SK-N-SH (cell line): ENCODE data around the gene FAM151A. TPM values are rescaled to one million over a fixed set of nuclear protein-coding genes. Genes with fewer than 3 reads are reported as not detected.

Experiments used
- CTCF ChIA-PET: fragments of 300-600, 350-600 bp; formaldehyde crosslinking; extraction: SDS; loops from one replicate; lab custom pipeline; 2021; lab: Yijun Ruan, JAX
- POLR2A ChIA-PET: fragments of 350-600 bp; sonication (Branson Sonifier 250); formaldehyde crosslinking; extraction: SDS; loops from one replicate; lab custom pipeline; 2020; ENCODE audit warnings: antibody characterized with exemption, inconsistent platforms; lab: Yijun Ruan, JAX
- DNase-seq: peaks from one replicate; pipeline ENCODE4 v3.0.0; 2012
- H2AFZ ChIP-seq: fragments of 200-600 bp; sonication (generic); 2 replicates; pipeline ENCODE4 v1.8.1; 2016; ENCODE audit warnings: antibody characterized with exemption, mild to moderate bottlenecking, low read depth
- H3F3A ChIP-seq: fragments of 200-600 bp; sonication (generic); replicated peaks from 2 replicates; pipeline ENCODE3; 2016; ENCODE audit warnings: antibody characterized with exemption, mild to moderate bottlenecking; ENCODE audit not compliant: insufficient read depth
- H3K27ac ChIP-seq, 2 experiments: fragments of 200-500 bp in 1 of 2; fragments of 200-600 bp in 1 of 2; sonication (Bioruptor generic) in 1 of 2; sonication (generic), shearing (Covaris generic) in 1 of 2; 2 replicates each; pipeline versions ENCODE4 v1.5.1 to v1.6.1; 2014 to 2016; ENCODE audit warnings: low read depth in 2 of 2, inconsistent platforms in 1 of 2, low read length in 1 of 2, mild to moderate bottlenecking in 1 of 2, mixed read lengths in 1 of 2
- H3K27me3 ChIP-seq: fragments of 200-600 bp; sonication (generic), shearing (Covaris generic); 2 replicates; pipeline ENCODE4 v1.6.1; 2016; ENCODE audit warnings: mixed run types; ENCODE audit not compliant: insufficient read depth
- H3K36me3 ChIP-seq, 2 experiments: fragments of 200-500 bp in 1 of 2; fragments of 200-600 bp in 1 of 2; sonication (Bioruptor generic) in 1 of 2; sonication (generic) in 1 of 2; replicated peaks in 1 of 2; 2 replicates each; pipeline versions ENCODE3 to v1.5.1; 2014 to 2016; ENCODE audit warnings: low read length in 1 of 2, mild to moderate bottlenecking in 1 of 2; ENCODE audit not compliant: insufficient read depth in 2 of 2, control insufficient read depth in 1 of 2
- H3K4me1 ChIP-seq, 2 experiments: fragments of 200-500 bp in 1 of 2; fragments of 200-600 bp in 1 of 2; sonication (Bioruptor generic) in 1 of 2; sonication (generic), shearing (Covaris generic) in 1 of 2; 2 replicates each; pipeline versions ENCODE4 v1.5.1 to v1.6.1; 2014 to 2016; ENCODE audit warnings: low read depth in 1 of 2, low read length in 1 of 2, mixed run types in 1 of 2; ENCODE audit not compliant: insufficient read depth in 2 of 2, control insufficient read depth in 1 of 2
- H3K4me2 ChIP-seq: fragments of 200-600 bp; sonication (generic), shearing (Covaris generic); 2 replicates; pipeline ENCODE4 v1.6.1; 2017; ENCODE audit warnings: mixed run types
- H3K4me3 ChIP-seq, 2 experiments: fragments of 200-500 bp in 1 of 2; fragments of 200-600 bp in 1 of 2; sonication (Bioruptor generic) in 1 of 2; sonication (generic), shearing (Covaris generic) in 1 of 2; 2 replicates each; pipeline versions ENCODE4 v1.5.1 to v1.8.1; 2014 to 2016; ENCODE audit warnings: low read depth in 2 of 2, inconsistent platforms in 1 of 2, low read length in 1 of 2, mild to moderate bottlenecking in 1 of 2, mixed read lengths in 1 of 2, moderate library complexity in 1 of 2
- H3K79me2 ChIP-seq: fragments of 200-600 bp; sonication (generic); 2 replicates; pipeline ENCODE4 v1.8.1; 2017; ENCODE audit warnings: mild to moderate bottlenecking; ENCODE audit not compliant: insufficient read depth
- H3K9ac ChIP-seq: fragments of 200-600 bp; sonication (generic); 2 replicates; pipeline ENCODE4 v1.6.1; 2017; ENCODE audit warnings: mixed run types
- H3K9me2 ChIP-seq: fragments of 200-600 bp; sonication (generic); 2 replicates; pipeline ENCODE4 v1.6.1; 2017; ENCODE audit warnings: mixed run types
- H3K9me3 ChIP-seq: fragments of 200-600 bp; sonication (generic); 2 replicates; pipeline ENCODE4 v1.6.1; 2017; ENCODE audit warnings: mixed run types, mild to moderate bottlenecking, moderate library complexity
- H4K20me1 ChIP-seq: fragments of 200-600 bp; sonication (generic); 2 replicates; pipeline ENCODE4 v1.6.1; 2017; ENCODE audit warnings: mild to moderate bottlenecking, mixed run types; ENCODE audit not compliant: insufficient read depth
- FOXJ3 ChIP-seq: sonication (generic); formaldehyde crosslinking; IDR thresholded peaks from 2 replicates; pipeline ENCODE4 v1.5.1; 2020; ENCODE audit warnings: mild to moderate bottlenecking, missing genetic modification reagents
- GABPA ChIP-seq: IDR thresholded peaks from 2 replicates; pipeline ENCODE4 v1.4.0; 2012; ENCODE audit warnings: low read depth, mild to moderate bottlenecking
- MXI1 ChIP-seq: IDR thresholded peaks from 2 replicates; pipeline ENCODE4 v1.6.1; 2012; ENCODE audit warnings: mild to moderate bottlenecking, low read depth, low read length, improper control_type of control experiment
- NFIC ChIP-seq: IDR thresholded peaks from 2 replicates; pipeline ENCODE4 v1.4.0; 2012; ENCODE audit warnings: borderline replicate concordance
- RCOR1 ChIP-seq: fragments of 150-350 bp; IDR thresholded peaks from 2 replicates; pipeline ENCODE4 v1.6.1; 2017; ENCODE audit warnings: antibody characterized with exemption, low read length
- RXRA ChIP-seq: IDR thresholded peaks from 2 replicates; pipeline ENCODE4 v1.4.0; 2012; ENCODE audit warnings: low read depth, mild to moderate bottlenecking, borderline replicate concordance
- SMC3 ChIP-seq: IDR thresholded peaks from 2 replicates; pipeline ENCODE4 v1.6.1; 2012; ENCODE audit warnings: low read depth, low read length, improper control_type of control experiment
- YY1 ChIP-seq: IDR thresholded peaks from 2 replicates; pipeline ENCODE4 v1.4.0; 2012; ENCODE audit warnings: low read depth, mild to moderate bottlenecking
- WGBS: methylation state at CpG from one replicate; pipeline ENCODE4 v1.1.6; 2017; ENCODE audit warnings: low lambda C conversion rate; 5-methylcytosine and 5-hydroxymethylcytosine counted together
- polyA plus RNA-seq, 3 experiments: library from polyadenylated mRNA; depleted of rRNA; stranded (reverse); fragments of >200 nt; gene quantifications; 2 replicates each; pipeline ENCODE4 v1.2.3, GENCODE V29; 2012
- TF ChIP-seq, protein P1 (sequence below): IDR thresholded peaks from 2 replicates; pipeline ENCODE4 v1.6.1; 2012; ENCODE audit warnings: mild to moderate bottlenecking, low read depth, low read length, moderate library complexity
- TF ChIP-seq, protein P2 (sequence below): IDR thresholded peaks from 2 replicates; pipeline ENCODE4 v1.4.0; 2012; ENCODE audit warnings: low read depth, borderline replicate concordance
- TF ChIP-seq, protein P3 (sequence below): fragments of 150-350 bp; IDR thresholded peaks from 2 replicates; pipeline ENCODE4 v1.6.1; 2016; ENCODE audit warnings: mild to moderate bottlenecking, low read depth, low read length
- TF ChIP-seq, protein P4 (sequence below): fragments of 150-350 bp; IDR thresholded peaks from 2 replicates; pipeline ENCODE4 v1.6.1; 2017; ENCODE audit warnings: antibody characterized with exemption, low read length, low read depth, borderline replicate concordance

FAM151A gene
- polyA plus RNA-seq, 1 of the 3 experiments (the other 2 are of a cell fraction): not detected

DNA sequence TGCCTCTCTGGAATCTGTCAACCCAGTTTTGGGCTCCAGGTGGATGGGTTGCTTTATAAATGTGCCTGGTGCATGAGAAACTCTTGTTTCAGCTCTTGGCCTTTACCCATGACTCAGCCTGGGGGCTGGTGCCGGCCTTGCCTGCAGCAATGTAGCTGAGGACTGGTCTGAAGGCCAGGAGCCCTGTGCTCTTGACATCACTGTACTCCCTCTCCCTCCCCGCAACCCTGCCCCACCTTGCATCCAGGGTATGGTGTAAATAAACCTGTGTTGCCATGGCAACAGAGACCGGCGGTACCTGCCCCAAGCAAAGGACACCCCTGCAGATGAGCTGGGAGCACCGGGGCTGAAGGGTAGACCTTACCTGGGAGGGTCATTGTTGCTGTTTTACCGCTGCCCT is 13.3 kb downstream of the FAM151A start:
- Histone ChIP-seq H3K9ac (no peak overlapping the region), H3K4me3 (no peak overlapping the region), H3K4me2 (no peak overlapping the region), H3K9me2 (no peaks in the 10 kb centered on the region), H3F3A (no peaks in the 10 kb centered on the region), H3K27me3 (no peaks in the 10 kb centered on the region), H3K27ac (no peak overlapping the region), H3K79me2 (no peaks in the 10 kb centered on the region), H3K4me1 (peaks cover 0 to 13% of the 10 kb centered on the region in 2 experiments; a peak in 1 of 4 replicates), H2AFZ (no peak overlapping the region), H3K9me3 (no peaks in the 10 kb centered on the region), H3K36me3 (peaks cover 0 to 11% of the 10 kb centered on the region in 2 experiments), H4K20me1 (no peaks in the 10 kb centered on the region)
- DNase-seq: no peak
- TF ChIP-seq, protein P1, sequence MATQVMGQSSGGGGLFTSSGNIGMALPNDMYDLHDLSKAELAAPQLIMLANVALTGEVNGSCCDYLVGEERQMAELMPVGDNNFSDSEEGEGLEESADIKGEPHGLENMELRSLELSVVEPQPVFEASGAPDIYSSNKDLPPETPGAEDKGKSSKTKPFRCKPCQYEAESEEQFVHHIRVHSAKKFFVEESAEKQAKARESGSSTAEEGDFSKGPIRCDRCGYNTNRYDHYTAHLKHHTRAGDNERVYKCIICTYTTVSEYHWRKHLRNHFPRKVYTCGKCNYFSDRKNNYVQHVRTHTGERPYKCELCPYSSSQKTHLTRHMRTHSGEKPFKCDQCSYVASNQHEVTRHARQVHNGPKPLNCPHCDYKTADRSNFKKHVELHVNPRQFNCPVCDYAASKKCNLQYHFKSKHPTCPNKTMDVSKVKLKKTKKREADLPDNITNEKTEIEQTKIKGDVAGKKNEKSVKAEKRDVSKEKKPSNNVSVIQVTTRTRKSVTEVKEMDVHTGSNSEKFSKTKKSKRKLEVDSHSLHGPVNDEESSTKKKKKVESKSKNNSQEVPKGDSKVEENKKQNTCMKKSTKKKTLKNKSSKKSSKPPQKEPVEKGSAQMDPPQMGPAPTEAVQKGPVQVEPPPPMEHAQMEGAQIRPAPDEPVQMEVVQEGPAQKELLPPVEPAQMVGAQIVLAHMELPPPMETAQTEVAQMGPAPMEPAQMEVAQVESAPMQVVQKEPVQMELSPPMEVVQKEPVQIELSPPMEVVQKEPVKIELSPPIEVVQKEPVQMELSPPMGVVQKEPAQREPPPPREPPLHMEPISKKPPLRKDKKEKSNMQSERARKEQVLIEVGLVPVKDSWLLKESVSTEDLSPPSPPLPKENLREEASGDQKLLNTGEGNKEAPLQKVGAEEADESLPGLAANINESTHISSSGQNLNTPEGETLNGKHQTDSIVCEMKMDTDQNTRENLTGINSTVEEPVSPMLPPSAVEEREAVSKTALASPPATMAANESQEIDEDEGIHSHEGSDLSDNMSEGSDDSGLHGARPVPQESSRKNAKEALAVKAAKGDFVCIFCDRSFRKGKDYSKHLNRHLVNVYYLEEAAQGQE: no peak
- TF ChIP-seq NFIC: no peak
- TF ChIP-seq, protein P2, sequence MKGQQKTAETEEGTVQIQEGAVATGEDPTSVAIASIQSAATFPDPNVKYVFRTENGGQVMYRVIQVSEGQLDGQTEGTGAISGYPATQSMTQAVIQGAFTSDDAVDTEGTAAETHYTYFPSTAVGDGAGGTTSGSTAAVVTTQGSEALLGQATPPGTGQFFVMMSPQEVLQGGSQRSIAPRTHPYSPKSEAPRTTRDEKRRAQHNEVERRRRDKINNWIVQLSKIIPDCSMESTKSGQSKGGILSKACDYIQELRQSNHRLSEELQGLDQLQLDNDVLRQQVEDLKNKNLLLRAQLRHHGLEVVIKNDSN: no peak
- TF ChIP-seq RXRA: no peak
- no peak for TF ChIP-seq FOXJ3 (CRISPR knock-in tag)
- no peak for TF ChIP-seq MXI1
- no peak for TF ChIP-seq YY1
- TF ChIP-seq RCOR1: no peak
- TF ChIP-seq, protein P3, sequence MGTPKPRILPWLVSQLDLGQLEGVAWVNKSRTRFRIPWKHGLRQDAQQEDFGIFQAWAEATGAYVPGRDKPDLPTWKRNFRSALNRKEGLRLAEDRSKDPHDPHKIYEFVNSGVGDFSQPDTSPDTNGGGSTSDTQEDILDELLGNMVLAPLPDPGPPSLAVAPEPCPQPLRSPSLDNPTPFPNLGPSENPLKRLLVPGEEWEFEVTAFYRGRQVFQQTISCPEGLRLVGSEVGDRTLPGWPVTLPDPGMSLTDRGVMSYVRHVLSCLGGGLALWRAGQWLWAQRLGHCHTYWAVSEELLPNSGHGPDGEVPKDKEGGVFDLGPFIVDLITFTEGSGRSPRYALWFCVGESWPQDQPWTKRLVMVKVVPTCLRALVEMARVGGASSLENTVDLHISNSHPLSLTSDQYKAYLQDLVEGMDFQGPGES: no peak
- TF ChIP-seq SMC3: no peak
- TF ChIP-seq GABPA: no peak
- TF ChIP-seq, protein P4, sequence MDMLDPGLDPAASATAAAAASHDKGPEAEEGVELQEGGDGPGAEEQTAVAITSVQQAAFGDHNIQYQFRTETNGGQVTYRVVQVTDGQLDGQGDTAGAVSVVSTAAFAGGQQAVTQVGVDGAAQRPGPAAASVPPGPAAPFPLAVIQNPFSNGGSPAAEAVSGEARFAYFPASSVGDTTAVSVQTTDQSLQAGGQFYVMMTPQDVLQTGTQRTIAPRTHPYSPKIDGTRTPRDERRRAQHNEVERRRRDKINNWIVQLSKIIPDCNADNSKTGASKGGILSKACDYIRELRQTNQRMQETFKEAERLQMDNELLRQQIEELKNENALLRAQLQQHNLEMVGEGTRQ: no peak
- CTCF ChIA-PET: interaction anchor here (1.1 kb wide), 1 partner anchor 39 kb away, joined by 3 read pairs; no protein-coding TSS in a partner anchor
- POLR2A ChIA-PET: interaction anchor here (0.9 kb wide), 1 partner anchor 28 kb away, joined by 3 read pairs; no protein-coding TSS in a partner anchor
- 91% methylated on average over 4 of the region's 6 CpGs for WGBS
